A549 (cell line): Measurements from ENCODE around the gene LIAS.

Experiments
- CEBPB ChIP-seq, 2 experiments: fragments of >200 bp in 1 of 2; sonication (Bioruptor Twin) in 1 of 2; formaldehyde crosslinking in 1 of 2; IDR thresholded peaks; 2 replicates each; pipeline ENCODE4 v1.6.1; 2012 to 2016
- HDAC2 ChIP-seq: fragments of 200-600 bp; sonication (generic); IDR thresholded peaks from 2 replicates; pipeline ENCODE4 v1.6.1; 2016
- JUN ChIP-seq, 2 experiments: fragments of >200 bp; sonication (Bioruptor Twin); formaldehyde crosslinking; IDR thresholded peaks; 2 replicates in 1 of 2; 3 replicates in 1 of 2; pipeline ENCODE4 v1.6.1; 2016 to 2017
- POLR2A ChIP-seq: IDR thresholded peaks from 2 replicates; pipeline ENCODE4 v1.6.1; 2012; ENCODE audit warnings: mild to moderate bottlenecking, low read length
- RAD21 ChIP-seq, 2 experiments: fragments of >200 bp in 1 of 2; sonication (Bioruptor Twin) in 1 of 2; formaldehyde crosslinking in 1 of 2; IDR thresholded peaks in 1 of 2; conservative IDR thresholded peaks in 1 of 2; 2 replicates in 1 of 2; 3 replicates in 1 of 2; pipeline ENCODE4 v1.6.1; 2012 to 2018; ENCODE audit warnings: inconsistent platforms in 1 of 2
- RNF2 ChIP-seq: fragments of 200-600 bp; sonication (generic); IDR thresholded peaks from 2 replicates; pipeline ENCODE4 v1.6.1; 2016; ENCODE audit warnings: low read depth, mild to moderate bottlenecking, antibody characterized with exemption, moderate library complexity, borderline replicate concordance
- ZC3H11A ChIP-seq: fragments of 450-650 bp; IDR thresholded peaks from 2 replicates; pipeline ENCODE4 v1.6.1; 2014; ENCODE audit warnings: antibody characterized with exemption, mild to moderate bottlenecking
- ZFP36 ChIP-seq: fragments of 450-650 bp; IDR thresholded peaks from 2 replicates; pipeline ENCODE4 v1.6.1; 2014; ENCODE audit warnings: borderline replicate concordance; ENCODE audit not compliant: partially characterized antibody
- TF ChIP-seq, protein P1 (sequence below): fragments of >200 bp; sonication (Bioruptor Twin); formaldehyde crosslinking; IDR thresholded peaks from 3 replicates; pipeline ENCODE4 v1.5.1; 2016
- TF ChIP-seq, protein P2 (sequence below): fragments of 150-350 bp; IDR thresholded peaks from 2 replicates; pipeline ENCODE4 v1.6.1; 2014; ENCODE audit warnings: low read depth, mild to moderate bottlenecking, low read length
- TF ChIP-seq, protein P3 (sequence below): fragments of 450-650 bp; IDR thresholded peaks from 2 replicates; pipeline ENCODE4 v1.6.1; 2014; ENCODE audit warnings: antibody characterized with exemption

DNA sequence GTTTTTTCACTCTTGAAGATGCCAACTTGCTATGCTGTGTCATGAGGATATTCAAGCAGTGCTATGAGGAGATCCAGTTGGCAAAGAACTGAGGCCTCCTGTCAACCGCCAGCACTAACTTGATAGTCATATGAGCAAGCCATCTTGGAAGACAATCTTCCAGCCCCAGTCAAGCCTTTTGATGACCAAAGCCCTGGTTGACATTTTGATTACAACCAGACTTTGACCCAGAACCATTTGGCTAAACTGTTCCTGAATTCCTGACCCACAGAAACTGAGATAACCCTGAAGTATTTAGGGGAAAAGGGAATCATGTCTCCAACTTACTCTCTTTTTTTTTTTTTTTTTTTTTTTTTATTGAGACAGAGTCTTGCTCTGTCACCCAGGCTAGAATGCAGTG is 35.5 kb downstream of the LIAS start:
- TF ChIP-seq RNF2: no peak
- TF ChIP-seq, protein P1, sequence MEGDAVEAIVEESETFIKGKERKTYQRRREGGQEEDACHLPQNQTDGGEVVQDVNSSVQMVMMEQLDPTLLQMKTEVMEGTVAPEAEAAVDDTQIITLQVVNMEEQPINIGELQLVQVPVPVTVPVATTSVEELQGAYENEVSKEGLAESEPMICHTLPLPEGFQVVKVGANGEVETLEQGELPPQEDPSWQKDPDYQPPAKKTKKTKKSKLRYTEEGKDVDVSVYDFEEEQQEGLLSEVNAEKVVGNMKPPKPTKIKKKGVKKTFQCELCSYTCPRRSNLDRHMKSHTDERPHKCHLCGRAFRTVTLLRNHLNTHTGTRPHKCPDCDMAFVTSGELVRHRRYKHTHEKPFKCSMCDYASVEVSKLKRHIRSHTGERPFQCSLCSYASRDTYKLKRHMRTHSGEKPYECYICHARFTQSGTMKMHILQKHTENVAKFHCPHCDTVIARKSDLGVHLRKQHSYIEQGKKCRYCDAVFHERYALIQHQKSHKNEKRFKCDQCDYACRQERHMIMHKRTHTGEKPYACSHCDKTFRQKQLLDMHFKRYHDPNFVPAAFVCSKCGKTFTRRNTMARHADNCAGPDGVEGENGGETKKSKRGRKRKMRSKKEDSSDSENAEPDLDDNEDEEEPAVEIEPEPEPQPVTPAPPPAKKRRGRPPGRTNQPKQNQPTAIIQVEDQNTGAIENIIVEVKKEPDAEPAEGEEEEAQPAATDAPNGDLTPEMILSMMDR: no peak
- TF ChIP-seq HDAC2: no peak
- TF ChIP-seq JUN (IDR thresholded peaks at IDR 0.05): no peak
- TF ChIP-seq, protein P2, sequence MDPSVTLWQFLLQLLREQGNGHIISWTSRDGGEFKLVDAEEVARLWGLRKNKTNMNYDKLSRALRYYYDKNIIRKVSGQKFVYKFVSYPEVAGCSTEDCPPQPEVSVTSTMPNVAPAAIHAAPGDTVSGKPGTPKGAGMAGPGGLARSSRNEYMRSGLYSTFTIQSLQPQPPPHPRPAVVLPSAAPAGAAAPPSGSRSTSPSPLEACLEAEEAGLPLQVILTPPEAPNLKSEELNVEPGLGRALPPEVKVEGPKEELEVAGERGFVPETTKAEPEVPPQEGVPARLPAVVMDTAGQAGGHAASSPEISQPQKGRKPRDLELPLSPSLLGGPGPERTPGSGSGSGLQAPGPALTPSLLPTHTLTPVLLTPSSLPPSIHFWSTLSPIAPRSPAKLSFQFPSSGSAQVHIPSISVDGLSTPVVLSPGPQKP: no peak
- TF ChIP-seq ZFP36: no peak
- no peak for TF ChIP-seq RAD21 (conservative IDR thresholded peaks at IDR 0.05 in 1 of 2, IDR thresholded peaks at IDR 0.05 in 1 of 2)
- TF ChIP-seq ZC3H11A: no peak
- no peak for TF ChIP-seq POLR2A
- TF ChIP-seq CEBPB (IDR thresholded peaks at IDR 0.05): no peak
- TF ChIP-seq, protein P3, sequence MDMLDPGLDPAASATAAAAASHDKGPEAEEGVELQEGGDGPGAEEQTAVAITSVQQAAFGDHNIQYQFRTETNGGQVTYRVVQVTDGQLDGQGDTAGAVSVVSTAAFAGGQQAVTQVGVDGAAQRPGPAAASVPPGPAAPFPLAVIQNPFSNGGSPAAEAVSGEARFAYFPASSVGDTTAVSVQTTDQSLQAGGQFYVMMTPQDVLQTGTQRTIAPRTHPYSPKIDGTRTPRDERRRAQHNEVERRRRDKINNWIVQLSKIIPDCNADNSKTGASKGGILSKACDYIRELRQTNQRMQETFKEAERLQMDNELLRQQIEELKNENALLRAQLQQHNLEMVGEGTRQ: no peak
